Stimulated activated naive CD8-positive, alpha-beta T cell treated with anti-CD3 and anti-CD28 coated beads, Interleukin-15, Interleukin-2, amounts not matched to agents 100 ng/mL and 50 ng/mL, for 24 hours (primary cell): Measurements from ENCODE around the gene LLGL1.

Experiments
- H3K27ac Mint-ChIP-seq: one replicate; pipeline ENCODE4 v1.8.0; 2021; ENCODE audit warnings: mild to moderate bottlenecking, mixed read lengths
- H3K27me3 Mint-ChIP-seq: one replicate; pipeline ENCODE4 v1.8.0; 2021; ENCODE audit warnings: mixed read lengths
- H3K36me3 Mint-ChIP-seq: one replicate; pipeline ENCODE4 v1.8.0; 2021; ENCODE audit warnings: low read depth, mixed read lengths
- H3K4me1 Mint-ChIP-seq: one replicate; pipeline ENCODE4 v1.8.0; 2021; ENCODE audit warnings: low read depth, mixed read lengths
- H3K4me3 Mint-ChIP-seq: one replicate; pipeline ENCODE4 v1.8.0; 2021; ENCODE audit warnings: mild to moderate bottlenecking, mixed read lengths
- H3K9me3 Mint-ChIP-seq: one replicate; pipeline ENCODE4 v1.8.0; 2021; ENCODE audit warnings: mixed read lengths

The LLGL1 gene

DNA sequence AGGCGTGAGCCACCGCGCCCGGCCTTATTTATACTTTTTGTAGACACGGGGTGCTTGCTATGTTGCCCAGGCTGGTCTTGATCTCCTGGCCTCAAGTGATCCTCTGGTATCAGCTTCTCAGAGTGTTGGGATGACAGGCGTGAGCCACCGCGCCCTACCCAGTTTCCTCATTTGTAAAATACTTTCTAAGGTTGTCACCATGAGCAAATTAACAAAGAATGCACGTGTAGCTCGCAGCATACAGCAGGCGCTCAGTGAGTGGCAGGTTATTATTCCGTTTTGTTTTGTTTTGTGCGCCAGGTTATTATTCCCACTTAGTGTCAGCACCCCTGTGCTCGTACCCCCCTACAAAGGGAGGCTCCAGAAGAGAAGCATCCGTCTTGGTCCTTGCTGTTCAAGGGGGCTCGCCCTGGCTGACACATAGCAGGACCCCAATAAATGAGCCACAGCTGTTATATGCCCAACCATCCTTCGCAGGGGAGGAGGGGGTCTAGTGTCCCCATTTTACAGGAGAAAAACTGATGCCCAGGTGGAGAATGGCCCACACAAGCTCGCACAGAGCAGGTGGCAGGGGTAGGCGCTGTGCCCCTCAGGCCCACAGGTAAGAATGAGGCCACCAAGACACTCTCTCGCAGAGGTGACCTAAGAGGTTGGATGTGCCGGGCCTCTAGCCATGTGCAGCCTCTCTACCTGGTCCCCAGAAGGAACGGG is 34.3 kb downstream of the LLGL1 start:
- H3K9me3 Mint-ChIP-seq, result no peaks in the 10 kb centered on the region
- H3K27ac Mint-ChIP-seq, result peak overlapping the region; percentile 33
- H3K36me3 Mint-ChIP-seq, result peaks cover 11% of the 10 kb centered on the region
- H3K4me1 Mint-ChIP-seq, result peaks cover 42% of the 10 kb centered on the region
- peak overlapping the region; percentile 79 for H3K4me3 Mint-ChIP-seq
- H3K27me3 Mint-ChIP-seq, result no peaks in the 10 kb centered on the region

DNA sequence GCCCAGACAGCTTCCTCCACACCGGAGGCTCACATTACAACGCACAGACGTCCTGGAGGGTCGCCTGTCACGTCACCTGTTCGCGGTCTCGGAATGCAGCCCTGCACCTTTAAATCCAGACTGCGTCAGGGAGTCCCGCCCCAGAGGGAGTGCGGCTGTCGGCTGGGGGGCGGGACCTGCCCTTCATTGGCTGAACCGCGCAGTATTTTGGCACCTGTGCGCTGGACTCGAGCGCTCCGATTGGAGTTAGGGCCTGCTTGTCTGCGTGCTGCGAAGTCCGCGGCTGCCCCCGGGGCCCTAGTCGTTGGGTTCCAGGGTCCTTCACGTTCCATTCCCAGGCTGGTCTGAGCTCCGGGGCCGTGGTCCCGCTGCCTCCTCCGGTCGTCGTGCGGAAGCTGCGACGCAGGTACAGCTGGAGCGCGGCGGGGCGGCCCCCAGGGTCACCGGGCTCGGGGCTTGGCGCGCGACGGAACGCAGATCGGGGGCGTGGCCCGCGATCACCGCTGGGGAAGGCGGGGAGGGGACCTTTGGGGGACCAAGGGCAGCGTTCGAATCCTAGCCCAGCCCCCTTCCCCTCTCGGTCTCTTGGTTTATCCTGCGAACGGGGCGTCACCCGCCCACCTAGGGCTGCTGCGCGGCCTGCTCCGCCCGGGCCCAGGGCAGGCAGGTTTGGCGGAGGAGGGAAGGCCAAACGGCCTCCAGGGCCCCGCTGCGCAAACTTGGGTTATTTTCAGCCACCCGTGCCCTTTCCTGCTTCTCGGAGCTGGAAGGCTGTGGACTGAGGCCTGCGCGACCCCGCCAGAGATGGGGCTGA is 35.1 kb downstream of the LLGL1 start, which contains the start of gene MIEF2:
Gene MIEF2 (plus strand): TSS at position 331 of the 814 bp plus-strand sequence. CDS start 2,059 bp downstream, outside the sequence.
- H3K4me3 Mint-ChIP-seq, result peak within 1 kb of the TSS; percentile 79
- no peaks in the 10 kb centered on the region for H3K27me3 Mint-ChIP-seq
- H3K27ac Mint-ChIP-seq, result peak within 1 kb of the TSS; percentile 72
- no peaks in the 10 kb centered on the region for H3K9me3 Mint-ChIP-seq
- peaks cover 39% of the 10 kb centered on the region for H3K4me1 Mint-ChIP-seq
- peaks cover 7% of the 10 kb centered on the region for H3K36me3 Mint-ChIP-seq

DNA sequence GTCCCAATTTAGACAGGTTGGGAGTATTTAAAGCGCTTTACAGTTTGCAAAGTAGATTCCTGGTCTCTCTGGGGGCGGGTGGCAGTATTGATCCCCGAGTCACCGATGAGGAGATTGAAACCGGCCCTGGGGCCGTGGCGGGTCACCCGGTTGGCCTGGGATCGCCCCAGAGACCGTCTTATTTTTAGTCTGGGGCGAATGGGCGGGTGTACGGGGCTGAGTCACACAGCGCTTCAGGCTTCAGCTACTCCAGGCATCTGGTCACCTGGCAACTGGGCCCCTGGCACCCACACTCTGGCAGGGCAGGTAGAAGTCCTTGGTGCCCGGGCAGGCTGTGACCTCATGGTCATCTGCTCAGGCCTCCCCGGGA is 35.7 kb downstream of the LLGL1 start:
- no peaks in the 10 kb centered on the region for H3K9me3 Mint-ChIP-seq
- no peaks in the 10 kb centered on the region for H3K27me3 Mint-ChIP-seq
- peak overlapping the region; percentile 72 for H3K27ac Mint-ChIP-seq
- H3K4me3 Mint-ChIP-seq, result peak overlapping the region; percentile 79
- peaks cover under 1% of the 10 kb centered on the region for H3K36me3 Mint-ChIP-seq
- H3K4me1 Mint-ChIP-seq, result peaks cover 36% of the 10 kb centered on the region

DNA sequence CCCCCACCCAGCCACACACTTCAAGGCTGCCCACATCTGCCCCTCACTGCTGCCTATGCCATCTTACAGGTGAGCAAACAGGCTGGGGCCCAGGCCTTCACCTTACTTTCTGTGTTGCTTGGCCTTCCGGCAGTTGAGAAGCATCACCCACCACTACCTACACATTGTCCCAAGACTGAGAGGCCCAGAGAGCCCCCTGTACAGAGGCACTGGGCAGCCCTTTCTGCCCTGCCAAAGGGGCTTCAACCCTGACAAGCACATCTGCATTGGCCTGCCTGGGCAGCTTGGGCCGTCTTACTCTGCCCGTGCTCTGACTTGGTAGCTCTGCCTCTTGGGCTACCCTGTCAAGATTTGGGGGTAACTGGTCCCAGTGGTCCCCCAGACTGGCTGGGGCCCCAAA is 36.2 kb downstream of the LLGL1 start:
- Mint-ChIP-seq H3K9me3 (no peaks in the 10 kb centered on the region), H3K27me3 (no peaks in the 10 kb centered on the region), H3K27ac (peak overlapping the region; percentile 72), H3K4me1 (peaks cover 34% of the 10 kb centered on the region), H3K4me3 (peak overlapping the region; percentile 79), H3K36me3 (no peaks in the 10 kb centered on the region)

DNA sequence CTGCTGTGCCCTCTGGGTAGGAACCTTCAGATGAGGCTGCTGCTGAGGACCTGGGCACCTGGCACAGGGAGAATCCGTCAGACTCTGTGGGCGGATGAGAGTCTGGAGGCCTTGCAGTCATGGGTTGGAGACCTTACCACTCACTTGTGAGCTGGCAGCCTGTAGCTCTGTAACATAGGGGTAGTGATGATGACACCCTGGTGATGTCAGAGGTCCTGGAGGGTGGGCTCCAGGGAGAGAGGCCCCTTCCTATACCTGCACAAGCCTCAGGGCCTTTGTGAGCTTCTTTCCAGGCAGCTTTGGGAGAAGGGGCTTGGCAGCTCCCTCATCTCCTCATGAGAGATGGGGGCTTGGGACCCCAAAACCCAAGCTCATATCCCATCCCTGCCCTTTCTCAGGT is 36.7 kb downstream of the LLGL1 start:
- H3K4me3 Mint-ChIP-seq, result peak overlapping the region; percentile 79
- no peaks in the 10 kb centered on the region for H3K36me3 Mint-ChIP-seq
- peaks cover 32% of the 10 kb centered on the region for H3K4me1 Mint-ChIP-seq
- H3K27me3 Mint-ChIP-seq, result no peaks in the 10 kb centered on the region
- no peak overlapping the region for H3K27ac Mint-ChIP-seq
- H3K9me3 Mint-ChIP-seq, result no peaks in the 10 kb centered on the region

DNA sequence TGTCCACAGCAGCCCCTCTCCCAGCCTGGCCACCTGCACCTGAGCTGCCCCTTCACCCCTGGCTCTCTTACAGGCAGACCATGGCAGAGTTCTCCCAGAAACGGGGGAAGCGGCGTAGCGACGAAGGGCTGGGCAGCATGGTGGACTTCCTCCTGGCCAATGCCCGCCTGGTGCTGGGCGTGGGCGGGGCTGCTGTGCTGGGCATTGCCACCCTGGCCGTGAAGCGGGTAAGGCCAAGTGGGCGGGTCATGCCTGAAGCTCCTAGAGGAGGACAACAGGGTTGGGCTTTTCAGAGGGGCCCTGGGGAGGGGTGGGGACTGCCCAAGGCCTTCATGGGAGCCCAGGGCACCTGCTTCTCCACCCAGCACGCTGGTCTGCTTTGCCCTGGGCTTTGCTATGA is 37.2 kb downstream of the LLGL1 start:
- no peaks in the 10 kb centered on the region for H3K9me3 Mint-ChIP-seq
- no peaks in the 10 kb centered on the region for H3K27me3 Mint-ChIP-seq
- peaks cover 27% of the 10 kb centered on the region for H3K4me1 Mint-ChIP-seq
- no peak overlapping the region for H3K4me3 Mint-ChIP-seq
- H3K36me3 Mint-ChIP-seq, result no peaks in the 10 kb centered on the region
- H3K27ac Mint-ChIP-seq, result no peak overlapping the region

DNA sequence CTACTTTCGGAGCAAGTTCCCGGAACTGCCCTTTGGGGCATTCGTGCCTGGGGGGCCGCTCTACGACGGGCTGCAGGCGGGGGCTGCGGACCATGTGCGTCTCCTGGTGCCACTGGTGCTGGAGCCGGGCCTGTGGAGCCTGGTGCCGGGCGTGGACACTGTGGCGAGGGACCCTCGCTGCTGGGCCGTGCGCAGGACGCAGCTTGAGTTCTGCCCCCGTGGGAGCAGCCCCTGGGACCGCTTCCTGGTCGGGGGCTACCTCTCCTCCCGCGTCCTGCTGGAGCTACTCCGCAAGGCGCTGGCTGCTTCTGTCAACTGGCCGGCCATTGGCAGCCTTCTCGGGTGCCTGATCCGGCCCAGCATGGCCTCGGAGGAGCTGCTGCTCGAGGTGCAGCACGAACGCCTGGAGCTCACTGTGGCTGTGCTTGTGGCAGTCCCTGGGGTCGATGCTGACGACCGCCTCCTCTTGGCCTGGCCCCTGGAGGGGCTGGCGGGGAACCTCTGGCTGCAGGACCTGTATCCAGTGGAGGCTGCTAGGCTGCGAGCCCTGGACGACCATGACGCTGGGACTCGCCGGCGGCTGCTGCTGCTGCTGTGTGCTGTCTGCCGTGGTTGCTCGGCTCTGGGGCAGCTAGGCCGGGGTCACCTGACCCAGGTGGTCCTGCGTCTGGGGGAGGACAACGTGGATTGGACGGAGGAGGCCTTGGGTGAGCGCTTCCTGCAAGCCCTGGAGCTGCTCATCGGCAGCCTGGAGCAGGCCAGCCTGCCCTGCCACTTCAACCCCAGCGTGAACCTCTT is 38.6 kb downstream of the LLGL1 start:
- H3K27me3 Mint-ChIP-seq, result no peaks in the 10 kb centered on the region
- no peaks in the 10 kb centered on the region for H3K9me3 Mint-ChIP-seq
- H3K4me1 Mint-ChIP-seq, result peaks cover 28% of the 10 kb centered on the region
- no peaks in the 10 kb centered on the region for H3K36me3 Mint-ChIP-seq
- H3K4me3 Mint-ChIP-seq, result no peak overlapping the region
- H3K27ac Mint-ChIP-seq, result no peak overlapping the region

DNA sequence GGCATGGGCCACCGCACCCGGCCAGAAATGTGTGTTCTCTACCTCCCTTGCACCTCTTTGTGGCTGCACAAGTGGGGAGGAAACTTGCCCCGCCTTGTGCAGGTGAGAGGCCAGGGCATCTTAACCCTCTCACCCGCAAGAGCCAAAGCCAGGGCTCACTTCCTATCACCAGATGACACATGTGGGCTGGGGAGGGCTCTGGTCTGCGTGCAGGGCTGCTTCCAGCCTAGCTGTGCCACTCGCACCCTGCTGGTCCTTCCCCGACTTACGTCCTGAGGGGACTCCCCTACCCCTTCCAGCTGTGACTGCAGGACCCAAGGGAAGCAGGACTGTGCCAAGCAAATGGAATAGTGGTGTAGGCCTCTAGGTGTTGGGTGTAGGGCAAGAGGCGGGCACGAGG is 41.9 kb downstream of the LLGL1 start:
- no peak overlapping the region for H3K27ac Mint-ChIP-seq
- no peaks in the 10 kb centered on the region for H3K9me3 Mint-ChIP-seq
- H3K4me1 Mint-ChIP-seq, result peaks cover 9% of the 10 kb centered on the region
- H3K27me3 Mint-ChIP-seq, result no peaks in the 10 kb centered on the region
- H3K36me3 Mint-ChIP-seq, result peaks cover 6% of the 10 kb centered on the region
- H3K4me3 Mint-ChIP-seq, result no peak overlapping the region

DNA sequence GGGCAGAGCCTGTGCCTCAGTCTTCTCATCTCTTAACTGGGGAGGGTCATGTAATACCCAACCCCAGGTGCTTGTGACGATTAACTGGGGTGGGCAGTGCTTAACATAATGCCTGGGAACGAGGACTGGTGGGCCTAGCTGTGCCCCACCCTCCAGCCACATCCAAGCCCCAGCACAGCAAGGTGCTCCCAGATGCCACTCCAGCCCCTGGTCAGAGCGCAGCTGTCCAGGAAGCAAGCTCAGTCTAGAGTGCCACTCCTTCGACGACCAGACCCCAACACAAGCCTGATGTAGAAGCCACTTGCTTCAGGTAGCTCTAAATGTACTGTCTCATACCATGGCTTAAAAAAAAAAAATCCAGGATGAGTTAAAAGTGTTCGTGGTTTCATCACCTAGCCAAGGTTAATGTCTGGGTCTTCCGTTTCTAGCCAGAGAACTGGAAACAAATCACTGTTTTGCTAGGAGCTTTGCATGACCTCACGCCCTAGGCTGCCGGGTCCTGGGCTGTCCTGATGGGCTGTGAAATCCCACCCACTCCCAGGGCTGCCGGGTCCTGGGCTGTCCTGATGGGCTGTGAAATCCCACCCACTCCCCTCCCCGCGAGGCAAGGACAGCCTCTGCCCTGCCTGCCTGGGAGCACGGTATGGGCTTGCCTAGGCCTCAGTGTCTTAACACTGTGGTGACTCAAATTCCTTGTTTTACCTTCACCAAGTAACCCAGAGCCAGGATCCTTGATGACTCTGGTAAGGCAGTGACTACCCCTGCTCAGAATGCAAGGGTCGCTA is 42.7 kb downstream of the LLGL1 start:
- no peak overlapping the region for H3K4me3 Mint-ChIP-seq
- H3K27ac Mint-ChIP-seq, result no peak overlapping the region
- H3K9me3 Mint-ChIP-seq, result no peaks in the 10 kb centered on the region
- H3K27me3 Mint-ChIP-seq, result no peaks in the 10 kb centered on the region
- peaks cover 9% of the 10 kb centered on the region for H3K4me1 Mint-ChIP-seq
- peaks cover 11% of the 10 kb centered on the region for H3K36me3 Mint-ChIP-seq

DNA sequence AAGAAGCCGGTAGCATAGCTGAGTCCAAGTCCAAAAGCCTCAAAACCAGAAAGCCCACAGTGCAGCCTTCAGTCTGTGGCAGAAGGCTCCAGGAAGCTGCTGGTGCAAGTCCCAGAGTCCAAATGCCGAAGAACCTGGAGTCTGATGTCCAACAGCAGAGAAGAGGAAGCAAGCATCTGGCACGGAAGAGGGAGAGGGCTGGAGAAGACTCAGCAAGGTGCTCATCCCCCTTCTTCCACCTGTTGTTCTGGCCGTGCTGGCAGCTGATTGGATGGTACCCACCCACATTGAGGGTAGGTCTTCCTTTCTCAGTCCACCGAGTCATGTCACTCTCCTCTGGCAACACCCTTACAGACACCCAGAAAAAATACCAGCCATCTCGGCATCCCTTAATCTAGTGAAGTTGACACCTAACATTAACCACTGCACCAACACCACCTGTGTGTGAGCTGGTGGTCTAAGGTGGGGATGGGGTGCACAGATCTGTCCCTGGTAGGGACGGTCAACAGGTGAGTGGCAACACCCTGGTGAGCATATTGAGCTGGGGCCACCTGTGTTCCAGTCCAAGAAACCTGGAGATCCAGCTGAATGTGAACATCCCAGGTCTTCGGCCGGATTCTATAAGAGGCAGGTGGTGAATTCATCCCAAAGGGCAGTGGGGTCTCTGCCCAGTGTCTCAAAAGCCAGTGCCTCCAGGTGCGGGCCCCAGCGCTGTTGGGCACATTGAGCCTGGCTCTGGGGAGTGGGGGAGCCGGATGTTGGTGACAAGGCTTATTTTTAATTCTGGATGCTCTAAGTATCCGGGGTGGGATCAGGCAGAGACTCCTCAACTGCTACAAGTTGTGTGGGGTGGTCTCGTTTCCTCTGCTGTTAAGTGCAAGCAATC is 44.9 kb downstream of the LLGL1 start:
- H3K4me3 Mint-ChIP-seq, result no peak overlapping the region
- no peaks in the 10 kb centered on the region for H3K27me3 Mint-ChIP-seq
- H3K27ac Mint-ChIP-seq, result no peak overlapping the region
- no peaks in the 10 kb centered on the region for H3K9me3 Mint-ChIP-seq
- H3K4me1 Mint-ChIP-seq, result peaks cover 9% of the 10 kb centered on the region
- H3K36me3 Mint-ChIP-seq, result peaks cover 14% of the 10 kb centered on the region

DNA sequence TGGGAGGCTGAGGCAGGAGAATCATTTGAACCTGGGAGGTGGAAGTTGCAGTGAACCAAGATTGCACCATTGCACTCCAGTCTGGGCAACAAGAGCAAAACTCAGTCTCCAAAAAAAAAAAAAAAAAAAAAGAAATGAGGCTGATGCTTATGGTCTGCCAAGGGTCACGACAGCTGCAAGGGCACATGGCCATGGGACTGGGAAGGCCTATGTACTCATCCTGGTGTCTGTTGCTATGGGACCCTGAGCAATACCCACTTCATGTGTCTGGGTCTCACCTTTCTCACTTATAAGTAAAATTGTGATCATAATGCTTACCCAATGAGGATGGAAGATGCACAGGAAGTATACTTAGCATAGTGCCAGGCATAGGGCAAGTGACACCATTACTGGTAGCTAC is 51.6 kb downstream of the LLGL1 start:
- Mint-ChIP-seq H3K27ac (no peak overlapping the region), H3K9me3 (no peaks in the 10 kb centered on the region)

DNA sequence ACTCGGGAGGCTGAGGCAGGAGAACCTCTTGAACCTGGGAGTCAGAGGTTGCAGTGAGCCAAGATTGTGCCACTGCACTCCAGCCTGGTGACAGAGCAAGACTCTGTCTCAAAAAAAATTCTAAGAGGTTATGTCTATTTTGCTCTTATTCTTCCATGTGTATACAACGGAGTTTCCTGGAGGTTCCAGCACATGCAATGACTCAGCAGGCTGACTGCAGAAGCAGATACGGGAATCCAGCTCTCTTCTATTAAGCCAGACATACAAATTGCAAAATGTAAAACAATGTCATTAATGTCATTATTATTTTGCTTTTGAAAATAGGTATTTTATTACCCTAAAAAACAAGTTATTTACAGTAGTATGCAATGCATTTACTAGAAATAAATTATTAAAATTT is 53.4 kb downstream of the LLGL1 start:
- H3K9me3 Mint-ChIP-seq, result no peaks in the 10 kb centered on the region
- H3K36me3 Mint-ChIP-seq, result peaks cover 50% of the 10 kb centered on the region
- H3K27me3 Mint-ChIP-seq, result no peaks in the 10 kb centered on the region
- H3K27ac Mint-ChIP-seq, result no peak overlapping the region
- H3K4me1 Mint-ChIP-seq, result no peaks in the 10 kb centered on the region
- no peak overlapping the region for H3K4me3 Mint-ChIP-seq

More for the DNA sequence above, 51.6 kb downstream of the LLGL1 start:
- no peak overlapping the region for H3K4me3 Mint-ChIP-seq
- H3K36me3 Mint-ChIP-seq, result peaks cover 41% of the 10 kb centered on the region
- H3K27me3 Mint-ChIP-seq, result no peaks in the 10 kb centered on the region
- H3K4me1 Mint-ChIP-seq, result no peaks in the 10 kb centered on the region

DNA sequence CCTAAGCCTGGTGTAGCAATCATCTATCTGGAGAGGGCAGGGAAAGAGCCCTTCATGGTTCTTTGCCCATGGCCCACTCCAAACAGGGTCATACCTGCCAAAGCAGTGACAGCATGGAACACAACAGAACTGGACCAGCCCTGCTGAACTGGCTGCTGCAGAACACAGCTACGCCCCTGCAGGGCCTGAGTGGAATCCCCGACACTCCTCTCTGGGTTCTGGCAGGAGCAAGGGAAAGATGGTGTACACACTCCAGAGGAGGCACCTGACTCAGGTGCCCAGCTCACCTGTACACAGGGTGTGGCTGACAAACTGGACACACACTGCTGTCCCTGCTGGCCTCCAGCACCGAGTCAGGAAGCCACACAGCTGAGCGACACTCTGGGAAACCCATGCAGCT is 54.8 kb downstream of the LLGL1 start:
- Mint-ChIP-seq H3K4me3 (no peak overlapping the region), H3K4me1 (no peaks in the 10 kb centered on the region), H3K9me3 (no peaks in the 10 kb centered on the region), H3K36me3 (peaks cover 61% of the 10 kb centered on the region), H3K27ac (no peak overlapping the region), H3K27me3 (no peaks in the 10 kb centered on the region)
